ENCODE measurements around the gene CCDC6. TPM values are rescaled to one million over a fixed set of nuclear protein-coding genes. Genes with fewer than 3 reads are reported as not detected.

Gene CCDC6
- total and polyA plus RNA-seq, 2 of the 8 experiments (the other 6 are each of a cell fraction or from before 2014, with no cell fraction given): 42.2 to 74.4 TPM

DNA sequence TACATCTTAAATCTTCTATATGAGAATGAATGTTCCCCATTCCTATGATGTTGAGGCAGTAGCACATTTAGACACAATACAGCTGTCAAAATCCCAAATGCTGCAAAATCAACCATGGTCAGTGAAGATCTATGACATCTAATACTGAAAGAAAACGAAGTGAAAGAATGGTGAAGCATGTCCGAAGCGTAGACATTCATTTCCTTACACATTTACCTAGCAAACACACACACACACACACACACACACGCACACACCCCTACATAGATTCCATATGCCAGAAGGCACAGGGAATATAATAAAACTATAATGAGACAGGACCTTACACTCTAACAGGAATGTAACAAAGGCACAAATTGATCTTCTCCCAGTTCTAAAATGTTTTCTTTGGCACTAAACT, 32.5 kb downstream of the CCDC6 start:
- POLR2A ChIA-PET (ENCODE audit: partially characterized antibody): interaction anchor here (1.3 to 1.7 kb wide), 3 partner anchors 22 to 164 kb away, joined by 4 to 5 read pairs (median 5); partner anchors contain the start of gene SLC16A9
- Histone ChIP-seq H2BK5ac (ENCODE audit: low read depth, low read length) (no peak overlapping the region), H4K5ac (ENCODE audit: insufficient read length, low read depth, low read length) (no peak overlapping the region), H3K14ac (ENCODE audit: insufficient read length) (no peak overlapping the region), H2BK20ac (ENCODE audit: low read length) (no peak overlapping the region), H2AK5ac (ENCODE audit: low read depth, low read length) (no peak overlapping the region), H4K20me1 (replicated peaks in 1 of 2; ENCODE audit: control insufficient read depth in 1 of 2, insufficient read depth in 2 of 2, low read length in 2 of 2) (peaks cover 10 to 19% of the 10 kb centered on the region in 2 experiments), H3K4me2 (ENCODE audit: insufficient read depth in 1 of 2, low read depth in 2 of 2, low read length in 2 of 2) (no peak overlapping the region; a peak in 1 of 4 replicates), H4K8ac (ENCODE audit: extremely low read depth, insufficient read depth, low read length) (no peak overlapping the region), H3K4me3 (ENCODE audit: extremely low read depth in 1 of 4, insufficient read depth in 2 of 4, low read depth in 3 of 4, low read length in 4 of 4) (no peak overlapping the region), H3K9ac (replicated peaks in 1 of 4; ENCODE audit: extremely low read depth in 1 of 4, low read depth in 3 of 4, low read length in 3 of 4) (no peak overlapping the region), H3K4me1 (replicated peaks in 1 of 4; ENCODE audit: control insufficient read depth in 3 of 4, insufficient read depth in 4 of 4, low read length in 3 of 4) (peaks cover 0 to 33% (median 16%) of the 10 kb centered on the region in 4 experiments; a peak in 4 of 7 replicates), H3K23me2 (ENCODE audit: low read depth, low read length) (no peaks in the 10 kb centered on the region; the same call in 1 of the 2 replicates), H2AFZ (ENCODE audit: low read length) (no peak overlapping the region), H3K4ac (replicated peaks; ENCODE audit: insufficient read length, low read depth, low read length) (no peak overlapping the region), H3K18ac (ENCODE audit: extremely low read depth, low read length) (no peak overlapping the region), H3K27ac (ENCODE audit: low read depth, low read length) (no peak overlapping the region), H3K23ac (ENCODE audit: insufficient read length) (no peak overlapping the region), H3K9me3 (ENCODE audit: insufficient read depth in 2 of 2, low read depth in 1 of 2, low read length in 1 of 2) (no peaks in the 10 kb centered on the region), H2BK15ac (ENCODE audit: low read length) (no peak overlapping the region), H4K91ac (replicated peaks; ENCODE audit: insufficient read length, low read length) (no peak overlapping the region), H3K36me3 (ENCODE audit: control insufficient read depth in 2 of 4, insufficient read depth in 4 of 4, low read length in 3 of 4) (no peaks in the 10 kb centered on the region), H3K56ac (replicated peaks; ENCODE audit: insufficient read length, low read depth, low read length) (no peak overlapping the region), H2BK12ac (ENCODE audit: low read depth, low read length) (no peak overlapping the region), H3K79me1 (ENCODE audit: low read depth, low read length) (peaks cover 6% of the 10 kb centered on the region; the same call in 1 of the 2 replicates), H3K27me3 (replicated peaks in 1 of 4; ENCODE audit: control insufficient read depth in 3 of 4, extremely low read depth in 1 of 4, insufficient read depth in 3 of 4, low read length in 3 of 4) (no peaks in the 10 kb centered on the region), H2BK120ac (replicated peaks; ENCODE audit: low read depth, low read length) (no peak overlapping the region), H3K79me2 (ENCODE audit: control insufficient read depth in 1 of 2, insufficient read depth in 2 of 2, low read length in 2 of 2) (peaks cover 41 to 100% of the 10 kb centered on the region in 2 experiments; a peak in 3 of 4 replicates)
- CTCF ChIA-PET (ENCODE audit: partially characterized antibody): interaction anchor here (0.6 to 6.0 kb wide), 9 partner anchors 8 to 992 kb away, joined by 3 to 32 read pairs (median 3); no protein-coding TSS in a partner anchor
- DNase-seq (ENCODE audit: low read depth in 1 of 2, low spot score in 2 of 2): no peak
- FAIRE-seq: no peak
- 87% methylated on average over 4 of the region's 4 CpGs; no CpG with 5 or more reads in 1 of the 2 experiments for WGBS, 2 experiments (ENCODE audit: extremely low coverage in 1 of 2, insufficient coverage in 1 of 2, insufficient read length in 1 of 2, insufficient replicate concordance in 2 of 2, low coverage in 1 of 2, low lambda C conversion rate in 2 of 2, missing lambda C conversion rate in 1 of 2)
- TF ChIP-seq, protein P1, sequence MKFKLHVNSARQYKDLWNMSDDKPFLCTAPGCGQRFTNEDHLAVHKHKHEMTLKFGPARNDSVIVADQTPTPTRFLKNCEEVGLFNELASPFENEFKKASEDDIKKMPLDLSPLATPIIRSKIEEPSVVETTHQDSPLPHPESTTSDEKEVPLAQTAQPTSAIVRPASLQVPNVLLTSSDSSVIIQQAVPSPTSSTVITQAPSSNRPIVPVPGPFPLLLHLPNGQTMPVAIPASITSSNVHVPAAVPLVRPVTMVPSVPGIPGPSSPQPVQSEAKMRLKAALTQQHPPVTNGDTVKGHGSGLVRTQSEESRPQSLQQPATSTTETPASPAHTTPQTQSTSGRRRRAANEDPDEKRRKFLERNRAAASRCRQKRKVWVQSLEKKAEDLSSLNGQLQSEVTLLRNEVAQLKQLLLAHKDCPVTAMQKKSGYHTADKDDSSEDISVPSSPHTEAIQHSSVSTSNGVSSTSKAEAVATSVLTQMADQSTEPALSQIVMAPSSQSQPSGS (IDR thresholded peaks at IDR 0.05; ENCODE audit: low read length): no peak
- TF ChIP-seq RBBP5 (IDR thresholded peaks at IDR 0.05; ENCODE audit: borderline replicate concordance, low read depth, low read length): no peak
- TF ChIP-seq RFX5 (IDR thresholded peaks at IDR 0.05; ENCODE audit: borderline replicate concordance, low read depth, low read length): no peak
- no peak for TF ChIP-seq YY1 (IDR thresholded peaks at IDR 0.05; ENCODE audit: low read depth, low read length)
- TF ChIP-seq CEBPB (IDR thresholded peaks at IDR 0.05; ENCODE audit: low read depth, low read length): no peak
- no peak for TF ChIP-seq KDM4A (IDR thresholded peaks at IDR 0.05; ENCODE audit: low read depth, low read length, severe bottlenecking)
- TF ChIP-seq TCF12 (IDR thresholded peaks at IDR 0.05; ENCODE audit: low read depth, low read length): no peak
- TF ChIP-seq, protein P2, sequence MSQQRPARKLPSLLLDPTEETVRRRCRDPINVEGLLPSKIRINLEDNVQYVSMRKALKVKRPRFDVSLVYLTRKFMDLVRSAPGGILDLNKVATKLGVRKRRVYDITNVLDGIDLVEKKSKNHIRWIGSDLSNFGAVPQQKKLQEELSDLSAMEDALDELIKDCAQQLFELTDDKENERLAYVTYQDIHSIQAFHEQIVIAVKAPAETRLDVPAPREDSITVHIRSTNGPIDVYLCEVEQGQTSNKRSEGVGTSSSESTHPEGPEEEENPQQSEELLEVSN (IDR thresholded peaks at IDR 0.05): no peak
- no peak for TF ChIP-seq POU5F1 (IDR thresholded peaks at IDR 0.05; ENCODE audit: low read depth, low read length)
- no peak for TF ChIP-seq BRCA1 (IDR thresholded peaks at IDR 0.05; ENCODE audit: low read depth, low read length)
- TF ChIP-seq, protein P3, sequence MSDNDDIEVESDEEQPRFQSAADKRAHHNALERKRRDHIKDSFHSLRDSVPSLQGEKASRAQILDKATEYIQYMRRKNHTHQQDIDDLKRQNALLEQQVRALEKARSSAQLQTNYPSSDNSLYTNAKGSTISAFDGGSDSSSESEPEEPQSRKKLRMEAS (IDR thresholded peaks at IDR 0.05): no peak
- no peak for TF ChIP-seq JUN (IDR thresholded peaks at IDR 0.05; ENCODE audit: low read depth, low read length)

Data from H1 (cell line).